ENCODE measurements around the gene GPRC6A.
"Not testable (repeated sequence)": the region's sequence is repeated elsewhere in the genome, so short reads cannot be mapped to it uniquely, and the experiment has no call there.

GPRC6A gene

GRCh38 chr6:116828983-116829382 lies at the start of gene GPRC6A:
TSS of gene GPRC6A (minus strand) at chr6:116829083. CDS start at chr6:116829013, 70 bp downstream.
- H3K9me3 Mint-ChIP-seq = no peaks in the 10 kb centered on the region
- H3K4me1 Mint-ChIP-seq = no peaks in the 10 kb centered on the region
- no peak within 1 kb of the TSS for H3K27ac Mint-ChIP-seq
- H3K36me3 Mint-ChIP-seq (ENCODE audit: low read depth) = no peaks in the 10 kb centered on the region
- no peak within 1 kb of the TSS for H3K4me3 Mint-ChIP-seq
- ATAC-seq (no peak), DNase-seq (no peak)
- no peaks in the 10 kb centered on the region for H3K27me3 Mint-ChIP-seq

GRCh38 chr6:116877743-116878142 lies 48.9 kb upstream of the GPRC6A start:
- DNase-seq (no peak), ATAC-seq (no peak)
- H3K4me1 Mint-ChIP-seq = peaks cover 8% of the 10 kb centered on the region
- H3K27me3 Mint-ChIP-seq = peaks cover 36% of the 10 kb centered on the region
- no peak overlapping the region for H3K4me3 Mint-ChIP-seq
- no peaks in the 10 kb centered on the region for H3K36me3 Mint-ChIP-seq (ENCODE audit: low read depth)
- H3K27ac Mint-ChIP-seq = no peak overlapping the region
- H3K9me3 Mint-ChIP-seq = no peaks in the 10 kb centered on the region

GRCh38 chr6:116876635-116877611 lies 48.0 kb upstream of the GPRC6A start, which contains the start of gene RFX6:
TSS of gene RFX6 (plus strand) at chr6:116877242. CDS start at chr6:116877276, 34 bp downstream.
- H3K27me3 Mint-ChIP-seq = peaks cover 38% of the 10 kb centered on the region
- DNase-seq = no peak
- no peaks in the 10 kb centered on the region for H3K36me3 Mint-ChIP-seq (ENCODE audit: low read depth)
- H3K4me1 Mint-ChIP-seq = peaks cover 8% of the 10 kb centered on the region
- no peak within 1 kb of the TSS for H3K27ac Mint-ChIP-seq
- peaks cover 4% of the 10 kb centered on the region for H3K9me3 Mint-ChIP-seq
- peak within 1 kb of the TSS; percentile 40 for H3K4me3 Mint-ChIP-seq
- peak; percentile 15 for ATAC-seq

- peaks cover 9% of the 10 kb centered on the region for H3K9me3 Mint-ChIP-seq
- peaks cover 8% of the 10 kb centered on the region for H3K4me1 Mint-ChIP-seq
- peak overlapping the region; percentile 40 for H3K4me3 Mint-ChIP-seq
- no peak for ATAC-seq
- H3K36me3 Mint-ChIP-seq (ENCODE audit: low read depth) = no peaks in the 10 kb centered on the region
- H3K27ac Mint-ChIP-seq = no peak overlapping the region
- H3K27me3 Mint-ChIP-seq = peaks cover 42% of the 10 kb centered on the region
- no peak for DNase-seq
Measured at GRCh38 chr6:116876107-116876506, 47.2 kb upstream of the GPRC6A start.

- Mint-ChIP-seq H3K27ac (no peak overlapping the region), H3K9me3 (peaks cover 9% of the 10 kb centered on the region), H3K4me1 (peaks cover 8% of the 10 kb centered on the region), H3K36me3 (ENCODE audit: low read depth) (no peaks in the 10 kb centered on the region), H3K27me3 (peaks cover 39% of the 10 kb centered on the region), H3K4me3 (no peak overlapping the region)
- ATAC-seq (no peak), DNase-seq (no peak)
Measured at GRCh38 chr6:116872771-116873170, 43.9 kb upstream of the GPRC6A start.

- H3K27ac Mint-ChIP-seq = no peak overlapping the region
- no peaks in the 10 kb centered on the region for H3K4me1 Mint-ChIP-seq
- DNase-seq = no peak
- H3K4me3 Mint-ChIP-seq = no peak overlapping the region
- H3K27me3 Mint-ChIP-seq = peaks cover 2% of the 10 kb centered on the region
- no peaks in the 10 kb centered on the region for H3K36me3 Mint-ChIP-seq (ENCODE audit: low read depth)
- no peak for ATAC-seq
- H3K9me3 Mint-ChIP-seq = peaks cover under 1% of the 10 kb centered on the region
Measured at GRCh38 chr6:116866281-116866871, 37.5 kb upstream of the GPRC6A start.

- ATAC-seq = no peak
- Mint-ChIP-seq H3K4me1 (no peaks in the 10 kb centered on the region), H3K27ac (no peak overlapping the region), H3K36me3 (ENCODE audit: low read depth) (no peaks in the 10 kb centered on the region), H3K27me3 (no peaks in the 10 kb centered on the region), H3K9me3 (peaks cover 21% of the 10 kb centered on the region), H3K4me3 (no peak overlapping the region)
- DNase-seq = no peak
Measured at GRCh38 chr6:116859264-116859663, 30.4 kb upstream of the GPRC6A start.

GRCh38 chr6:116858060-116858459 lies 29.2 kb upstream of the GPRC6A start:
- no peaks in the 10 kb centered on the region for H3K4me1 Mint-ChIP-seq
- H3K36me3 Mint-ChIP-seq (ENCODE audit: low read depth) = no peaks in the 10 kb centered on the region
- ATAC-seq (no peak), DNase-seq (no peak)
- H3K9me3 Mint-ChIP-seq = peaks cover 21% of the 10 kb centered on the region
- H3K27ac Mint-ChIP-seq = no peak overlapping the region
- H3K27me3 Mint-ChIP-seq = no peaks in the 10 kb centered on the region
- H3K4me3 Mint-ChIP-seq = no peak overlapping the region

GRCh38 chr6:116847227-116847626 lies 18.3 kb upstream of the GPRC6A start:
- DNase-seq = no peak

GRCh38 chr6:116842459-116842858 lies 13.6 kb upstream of the GPRC6A start:
- H3K4me1 Mint-ChIP-seq = no peaks in the 10 kb centered on the region
- DNase-seq (no peak), ATAC-seq (no peak)
- H3K9me3 Mint-ChIP-seq = no peaks in the 10 kb centered on the region
- H3K27me3 Mint-ChIP-seq = no peaks in the 10 kb centered on the region
- H3K27ac Mint-ChIP-seq = no peak overlapping the region
- no peak overlapping the region for H3K4me3 Mint-ChIP-seq
- H3K36me3 Mint-ChIP-seq (ENCODE audit: low read depth) = no peaks in the 10 kb centered on the region

More at GRCh38 chr6:116847227-116847626, 18.3 kb upstream of the GPRC6A start:
- no peak overlapping the region for H3K27ac Mint-ChIP-seq
- H3K36me3 Mint-ChIP-seq (ENCODE audit: low read depth) = no peaks in the 10 kb centered on the region
- no peak for ATAC-seq
- no peaks in the 10 kb centered on the region for H3K9me3 Mint-ChIP-seq
- peaks cover 3% of the 10 kb centered on the region for H3K27me3 Mint-ChIP-seq
- no peak overlapping the region for H3K4me3 Mint-ChIP-seq
- no peaks in the 10 kb centered on the region for H3K4me1 Mint-ChIP-seq

- Mint-ChIP-seq H3K27ac (no peak overlapping the region), H3K4me3 (no peak overlapping the region), H3K9me3 (no peaks in the 10 kb centered on the region), H3K27me3 (no peaks in the 10 kb centered on the region), H3K4me1 (no peaks in the 10 kb centered on the region), H3K36me3 (ENCODE audit: low read depth) (no peaks in the 10 kb centered on the region)
- DNase-seq (no peak), ATAC-seq (no peak)
Measured at GRCh38 chr6:116840091-116840490, 11.2 kb upstream of the GPRC6A start.

- Mint-ChIP-seq H3K27me3 (no peaks in the 10 kb centered on the region), H3K4me1 (no peaks in the 10 kb centered on the region), H3K9me3 (no peaks in the 10 kb centered on the region), H3K4me3 (no peak overlapping the region), H3K36me3 (ENCODE audit: low read depth) (no peaks in the 10 kb centered on the region), H3K27ac (no peak overlapping the region)
- ATAC-seq (no peak), DNase-seq (no peak)
Measured at GRCh38 chr6:116836606-116837342, 7.9 kb upstream of the GPRC6A start.

GRCh38 chr6:116834526-116834925 lies 5.6 kb upstream of the GPRC6A start:
- ATAC-seq; H3K36me3 Mint-ChIP-seq (ENCODE audit: low read depth); H3K27me3 Mint-ChIP-seq; H3K4me3 Mint-ChIP-seq; H3K4me1 Mint-ChIP-seq; DNase-seq; H3K9me3 Mint-ChIP-seq; H3K27ac Mint-ChIP-seq: not testable (repeated sequence)

- peaks cover 6% of the 10 kb centered on the region for H3K9me3 Mint-ChIP-seq
- H3K27ac Mint-ChIP-seq = no peak overlapping the region
- no peak overlapping the region for H3K4me3 Mint-ChIP-seq
- ATAC-seq (no peak), DNase-seq (no peak)
- H3K4me1 Mint-ChIP-seq = no peaks in the 10 kb centered on the region
- H3K36me3 Mint-ChIP-seq (ENCODE audit: low read depth) = no peaks in the 10 kb centered on the region
- no peaks in the 10 kb centered on the region for H3K27me3 Mint-ChIP-seq
Measured at GRCh38 chr6:116827561-116828240, 1.2 kb downstream of the GPRC6A start.

Measured in activated naive CD8-positive, alpha-beta T cell treated with anti-CD3 and anti-CD28 coated beads, Interleukin-2, amount 50 U/mL, for 24 hours (primary cell).